ENCODE results near the gene RALGAPA1. TPM values are rescaled to one million over a fixed set of nuclear protein-coding genes. Genes with fewer than 3 reads are reported as not detected.

RALGAPA1 gene
- total RNA-seq, 1 donor from 2014 or later = 83.5 TPM

DNA sequence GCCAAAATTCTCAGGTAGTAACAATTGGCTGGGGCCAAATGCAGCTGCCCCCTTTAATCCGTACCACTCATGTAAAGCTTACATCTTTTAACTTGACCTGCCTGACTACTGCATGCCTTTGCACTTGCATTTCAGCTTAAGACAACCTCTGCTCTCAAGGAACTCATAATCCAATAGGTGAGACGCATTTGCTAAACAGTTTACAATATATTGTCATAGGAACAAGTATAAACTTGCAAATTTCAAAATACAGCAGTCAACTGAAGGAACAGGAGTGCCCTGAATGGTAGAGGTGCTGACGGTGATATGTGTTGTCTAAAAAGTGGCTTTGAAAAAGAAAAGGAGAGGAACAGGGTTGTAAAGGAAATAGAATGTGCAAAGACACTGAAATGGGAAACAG lies 13.4 kb upstream of the RALGAPA1 start:
- Histone ChIP-seq H3K9me3 (ENCODE audit: control insufficient read depth in 3 of 3, low read length in 3 of 3) (no peaks in the 10 kb centered on the region), H3K36me3 (ENCODE audit: control insufficient read depth in 3 of 3, insufficient read depth in 3 of 3, low read length in 3 of 3) (no peaks in the 10 kb centered on the region), H3K4me3 (ENCODE audit: low read length in 3 of 3) (no peak overlapping the region), H3K4me1 (ENCODE audit: control insufficient read depth in 3 of 3, insufficient read depth in 3 of 3, low read length in 3 of 3) (peaks cover 0 to 5% (median 2%) of the 10 kb centered on the region in 3 donors), H3K27me3 (ENCODE audit: control insufficient read depth in 3 of 3, insufficient read depth in 3 of 3, low read length in 3 of 3) (no peaks in the 10 kb centered on the region), H3K9ac (ENCODE audit: low read depth in 1 of 3, low read length in 3 of 3) (no peak overlapping the region), H3K27ac (ENCODE audit: low read depth, low read length) (no peak overlapping the region)

DNA sequence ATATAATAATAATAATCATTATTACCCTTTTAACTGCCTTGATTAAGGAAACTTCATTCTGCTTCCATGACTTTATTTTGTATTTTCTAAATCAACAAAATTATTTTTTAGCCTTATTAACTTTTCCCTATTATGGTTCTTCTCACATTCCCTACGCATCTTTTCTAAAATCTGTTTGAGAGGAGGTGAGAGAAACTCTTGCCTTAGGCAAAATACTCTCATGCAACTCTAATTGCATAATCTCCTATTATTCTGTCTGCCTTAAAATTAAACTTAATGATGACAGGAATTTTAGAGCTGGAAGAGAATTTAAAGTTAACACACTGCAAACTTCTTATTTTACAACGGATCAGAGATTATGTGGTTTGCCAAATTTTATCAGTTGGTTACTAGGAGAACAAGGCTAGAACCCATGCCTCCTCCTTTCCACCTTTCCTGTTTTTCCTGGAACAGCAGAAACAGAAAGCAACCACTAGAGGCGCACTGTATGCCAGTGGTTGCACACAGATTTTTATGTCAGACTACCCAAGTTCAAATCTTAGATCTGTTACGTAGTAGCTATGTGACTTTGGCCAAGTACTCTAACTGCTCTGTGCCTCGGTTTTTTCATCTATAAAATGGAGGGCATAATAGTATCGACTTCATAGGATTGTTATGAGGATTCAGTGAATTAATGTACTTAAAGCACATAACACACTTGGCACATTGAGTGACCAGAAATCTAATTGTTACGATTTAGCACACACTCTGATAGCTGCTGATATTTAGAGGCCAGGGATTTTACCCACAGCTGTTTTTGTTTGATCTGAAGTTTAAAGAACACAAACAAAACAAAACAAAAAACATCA lies 12.7 kb upstream of the RALGAPA1 start:
- H3K27me3 ChIP-seq (ENCODE audit: control insufficient read depth in 3 of 3, insufficient read depth in 3 of 3, low read length in 3 of 3) = no peaks in the 10 kb centered on the region
- H3K4me1 ChIP-seq (ENCODE audit: control insufficient read depth in 3 of 3, insufficient read depth in 3 of 3, low read length in 3 of 3) = no peaks in the 10 kb centered on the region
- no peak overlapping the region for H3K27ac ChIP-seq (ENCODE audit: low read depth, low read length)
- H3K9ac ChIP-seq (ENCODE audit: low read depth in 1 of 3, low read length in 3 of 3) = no peak overlapping the region
- H3K4me3 ChIP-seq (ENCODE audit: low read length in 3 of 3) = no peak overlapping the region
- no peaks in the 10 kb centered on the region for H3K9me3 ChIP-seq (ENCODE audit: control insufficient read depth in 3 of 3, low read length in 3 of 3)
- no peaks in the 10 kb centered on the region for H3K36me3 ChIP-seq (ENCODE audit: control insufficient read depth in 3 of 3, insufficient read depth in 3 of 3, low read length in 3 of 3)

DNA sequence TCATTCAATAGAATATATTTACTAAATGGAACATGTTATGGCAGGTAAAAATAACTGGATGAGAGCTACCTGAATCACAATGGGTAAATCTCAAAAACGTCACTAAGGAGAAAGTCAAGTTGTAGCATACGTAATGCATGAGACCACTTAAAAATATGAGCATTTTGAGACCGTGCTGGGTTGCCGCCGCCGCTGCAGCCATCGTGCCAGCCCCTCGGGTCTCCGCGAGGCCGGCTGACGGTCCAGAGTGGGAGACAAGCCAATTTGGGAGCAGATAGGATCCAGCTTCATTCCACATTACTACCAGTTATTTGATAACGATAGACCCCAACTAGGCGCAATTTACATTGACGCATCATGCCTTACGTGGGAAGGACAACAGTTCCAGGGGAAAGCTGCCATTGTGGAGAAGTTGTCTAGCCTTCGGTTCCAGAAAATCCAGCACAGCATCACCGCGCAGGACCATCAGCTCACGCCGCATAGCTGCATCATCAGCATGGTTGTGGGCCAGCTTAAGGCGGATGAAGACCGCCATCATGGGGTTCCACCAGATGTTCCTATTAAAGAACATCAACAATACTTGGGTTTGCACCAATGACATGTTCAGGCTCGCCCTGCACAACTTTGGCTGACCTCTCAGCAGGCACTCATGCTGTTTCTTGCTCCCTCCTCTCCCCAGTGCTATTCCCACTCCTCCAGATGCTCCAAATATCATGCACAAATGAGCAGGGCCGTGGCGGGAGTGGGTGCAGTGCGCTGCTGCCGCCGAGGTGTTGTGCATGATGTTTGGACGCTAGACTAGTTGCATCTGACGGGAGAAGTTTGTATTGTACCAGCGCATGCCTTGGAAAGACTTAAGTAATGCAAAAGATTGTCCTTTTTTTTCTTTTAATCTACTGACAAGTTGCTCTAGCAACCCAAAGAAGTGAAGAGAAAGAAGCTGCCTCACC lies 10.8 kb upstream of the RALGAPA1 start:
- Histone ChIP-seq H3K27ac (ENCODE audit: low read depth, low read length) (no peak overlapping the region), H3K4me1 (ENCODE audit: control insufficient read depth in 3 of 3, insufficient read depth in 3 of 3, low read length in 3 of 3) (no peaks in the 10 kb centered on the region), H3K4me3 (ENCODE audit: low read length in 3 of 3) (no peak overlapping the region), H3K9ac (ENCODE audit: low read depth in 1 of 3, low read length in 3 of 3) (no peak overlapping the region), H3K27me3 (ENCODE audit: control insufficient read depth in 3 of 3, insufficient read depth in 3 of 3, low read length in 3 of 3) (no peaks in the 10 kb centered on the region), H3K36me3 (ENCODE audit: control insufficient read depth in 3 of 3, insufficient read depth in 3 of 3, low read length in 3 of 3) (no peaks in the 10 kb centered on the region), H3K9me3 (ENCODE audit: control insufficient read depth in 3 of 3, low read length in 3 of 3) (no peaks in the 10 kb centered on the region)

DNA sequence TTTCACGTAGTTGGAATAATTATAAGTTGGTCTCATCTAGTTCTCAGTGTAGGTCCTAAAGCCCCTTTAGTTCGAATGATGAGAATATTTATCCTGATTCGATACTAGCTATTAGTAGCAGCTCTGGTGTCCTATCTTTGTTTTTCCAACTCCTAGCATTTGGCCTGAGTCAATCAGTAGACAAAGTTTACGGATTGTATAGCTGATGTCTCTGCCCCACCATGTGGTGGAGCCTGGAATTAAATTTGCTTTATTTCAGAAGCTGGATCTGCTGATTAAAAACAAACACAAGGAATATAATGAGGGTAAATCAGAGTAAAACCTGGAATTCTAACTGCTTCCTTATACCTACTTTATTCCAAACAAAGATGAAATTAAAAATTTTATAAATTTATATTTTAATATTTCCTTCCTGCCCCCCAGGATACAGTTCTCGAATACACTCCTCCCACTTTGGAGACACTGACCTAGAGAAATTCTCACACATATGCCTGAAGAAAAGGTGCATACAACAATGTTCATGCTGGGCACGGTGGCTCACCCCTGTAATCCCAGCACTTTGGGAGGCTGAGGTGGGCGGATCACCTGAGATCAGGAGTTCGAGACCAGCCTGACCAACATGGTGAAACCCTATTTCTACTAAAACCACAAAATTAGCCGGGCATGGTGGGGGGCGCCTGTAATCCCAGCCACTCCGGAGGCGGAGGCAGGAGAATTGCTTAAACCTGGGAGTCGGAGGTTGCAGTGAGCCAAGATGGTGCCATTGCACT lies 9.4 kb upstream of the RALGAPA1 start:
- H3K9me3 ChIP-seq (ENCODE audit: control insufficient read depth in 3 of 3, low read length in 3 of 3) = no peaks in the 10 kb centered on the region
- H3K27ac ChIP-seq (ENCODE audit: low read depth, low read length) = no peak overlapping the region
- no peaks in the 10 kb centered on the region for H3K27me3 ChIP-seq (ENCODE audit: control insufficient read depth in 3 of 3, insufficient read depth in 3 of 3, low read length in 3 of 3)
- no peaks in the 10 kb centered on the region for H3K36me3 ChIP-seq (ENCODE audit: control insufficient read depth in 3 of 3, insufficient read depth in 3 of 3, low read length in 3 of 3)
- no peaks in the 10 kb centered on the region for H3K4me1 ChIP-seq (ENCODE audit: control insufficient read depth in 3 of 3, insufficient read depth in 3 of 3, low read length in 3 of 3)
- H3K4me3 ChIP-seq (ENCODE audit: low read length in 3 of 3) = no peak overlapping the region
- no peak overlapping the region for H3K9ac ChIP-seq (ENCODE audit: low read depth in 1 of 3, low read length in 3 of 3)

DNA sequence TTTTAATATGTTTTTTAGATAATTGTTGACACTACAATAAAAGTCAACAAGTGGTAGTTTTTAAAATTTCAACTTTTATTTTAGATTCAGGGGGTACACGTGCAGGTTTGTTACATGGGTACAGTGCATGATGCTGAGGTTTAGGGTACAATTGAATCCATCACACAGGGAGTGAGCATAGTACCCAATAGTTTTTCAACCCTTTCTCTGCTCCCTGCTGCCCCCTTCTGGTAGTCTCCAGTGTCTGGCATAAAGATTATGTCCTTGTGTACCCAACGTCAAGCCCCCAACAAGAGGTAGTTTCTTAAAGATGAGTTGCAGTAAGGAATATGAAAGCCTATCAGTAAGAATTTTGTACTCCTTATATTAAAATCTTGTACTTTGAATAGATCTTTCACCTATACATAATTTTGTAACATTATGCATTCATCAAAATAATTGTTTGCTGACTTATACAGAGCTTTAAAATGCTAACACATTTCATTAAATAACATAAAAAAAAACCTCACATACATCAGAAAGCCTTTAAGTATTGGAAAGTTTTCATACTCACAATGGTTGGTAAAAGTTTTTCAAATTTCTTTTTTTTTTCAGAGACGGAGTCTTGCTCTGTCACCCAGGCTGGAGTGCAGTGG lies 5.4 kb upstream of the RALGAPA1 start:
- H3K4me1 ChIP-seq (ENCODE audit: control insufficient read depth in 3 of 3, insufficient read depth in 3 of 3, low read length in 3 of 3) = no peaks in the 10 kb centered on the region

DNA sequence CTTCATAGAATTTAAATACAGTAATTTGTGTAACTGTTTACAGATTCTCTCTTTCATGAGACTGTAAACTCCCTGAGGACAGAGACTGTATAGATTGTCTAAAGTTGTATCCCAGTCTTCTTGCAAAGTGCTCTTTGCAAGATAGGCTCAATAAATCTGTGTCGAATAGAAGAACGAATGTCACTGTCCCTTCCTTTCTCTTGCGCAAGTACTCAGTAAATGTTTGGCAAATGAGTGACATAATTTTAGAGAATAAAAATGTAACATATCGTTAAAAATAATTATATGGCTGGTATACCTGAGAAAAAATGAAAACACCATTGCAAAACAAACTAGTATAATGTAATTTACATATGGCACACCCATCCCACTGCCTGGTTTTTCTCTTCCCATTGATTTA lies 1.9 kb upstream of the RALGAPA1 start:
- Histone ChIP-seq H3K9ac (ENCODE audit: low read depth in 1 of 3, low read length in 3 of 3) (no peak overlapping the region), H3K27me3 (ENCODE audit: control insufficient read depth in 3 of 3, insufficient read depth in 3 of 3, low read length in 3 of 3) (no peaks in the 10 kb centered on the region), H3K4me1 (ENCODE audit: control insufficient read depth in 3 of 3, insufficient read depth in 3 of 3, low read length in 3 of 3) (peaks cover 0 to 11% (median 3%) of the 10 kb centered on the region in 3 donors), H3K27ac (ENCODE audit: low read depth, low read length) (no peak overlapping the region), H3K4me3 (ENCODE audit: low read length in 3 of 3) (no peak overlapping the region), H3K36me3 (ENCODE audit: control insufficient read depth in 3 of 3, insufficient read depth in 3 of 3, low read length in 3 of 3) (no peaks in the 10 kb centered on the region), H3K9me3 (ENCODE audit: control insufficient read depth in 3 of 3, low read length in 3 of 3) (no peaks in the 10 kb centered on the region)

More for the DNA sequence above, 5.4 kb upstream of the RALGAPA1 start:
- H3K4me3 ChIP-seq (ENCODE audit: low read length in 3 of 3) = no peak overlapping the region
- H3K9ac ChIP-seq (ENCODE audit: low read depth in 1 of 3, low read length in 3 of 3) = no peak overlapping the region
- no peaks in the 10 kb centered on the region for H3K27me3 ChIP-seq (ENCODE audit: control insufficient read depth in 3 of 3, insufficient read depth in 3 of 3, low read length in 3 of 3)
- H3K9me3 ChIP-seq (ENCODE audit: control insufficient read depth in 3 of 3, low read length in 3 of 3) = no peaks in the 10 kb centered on the region
- H3K27ac ChIP-seq (ENCODE audit: low read depth, low read length) = no peak overlapping the region
- H3K36me3 ChIP-seq (ENCODE audit: control insufficient read depth in 3 of 3, insufficient read depth in 3 of 3, low read length in 3 of 3) = no peaks in the 10 kb centered on the region

DNA sequence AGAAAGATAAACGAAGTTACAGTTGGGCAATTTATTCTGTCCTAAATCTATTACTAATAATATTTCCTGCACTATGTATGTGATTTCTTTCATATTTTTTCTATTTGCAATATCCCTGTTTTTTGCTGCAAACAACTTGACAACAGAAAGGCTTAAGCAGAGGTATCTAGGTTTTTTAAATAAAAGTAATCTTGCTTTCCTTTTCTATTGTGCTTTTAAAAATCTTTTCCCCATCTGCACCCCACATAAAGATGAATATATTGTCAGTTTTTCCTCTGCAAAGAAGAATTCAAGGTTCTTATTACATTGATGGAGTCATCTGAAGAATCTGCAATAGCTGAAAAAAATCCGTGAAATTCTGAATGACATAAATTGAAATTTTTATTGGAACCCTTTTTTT lies 502 bp upstream of the RALGAPA1 start:
- H3K9me3 ChIP-seq (ENCODE audit: control insufficient read depth in 3 of 3, low read length in 3 of 3) = no peaks in the 10 kb centered on the region
- H3K9ac ChIP-seq (ENCODE audit: low read depth in 1 of 3, low read length in 3 of 3) = peak overlapping the region in 2 of 3 donors; percentile 11 to 86
- H3K27me3 ChIP-seq (ENCODE audit: control insufficient read depth in 3 of 3, insufficient read depth in 3 of 3, low read length in 3 of 3) = no peaks in the 10 kb centered on the region
- H3K36me3 ChIP-seq (ENCODE audit: control insufficient read depth in 3 of 3, insufficient read depth in 3 of 3, low read length in 3 of 3) = no peaks in the 10 kb centered on the region
- H3K4me1 ChIP-seq (ENCODE audit: control insufficient read depth in 3 of 3, insufficient read depth in 3 of 3, low read length in 3 of 3) = peaks cover 0 to 11% (median 3%) of the 10 kb centered on the region in 3 donors
- H3K4me3 ChIP-seq (ENCODE audit: low read length in 3 of 3) = peak overlapping the region; percentile 67 to 85 (median 84)
- peak overlapping the region; percentile 85 for H3K27ac ChIP-seq (ENCODE audit: low read depth, low read length)

DNA sequence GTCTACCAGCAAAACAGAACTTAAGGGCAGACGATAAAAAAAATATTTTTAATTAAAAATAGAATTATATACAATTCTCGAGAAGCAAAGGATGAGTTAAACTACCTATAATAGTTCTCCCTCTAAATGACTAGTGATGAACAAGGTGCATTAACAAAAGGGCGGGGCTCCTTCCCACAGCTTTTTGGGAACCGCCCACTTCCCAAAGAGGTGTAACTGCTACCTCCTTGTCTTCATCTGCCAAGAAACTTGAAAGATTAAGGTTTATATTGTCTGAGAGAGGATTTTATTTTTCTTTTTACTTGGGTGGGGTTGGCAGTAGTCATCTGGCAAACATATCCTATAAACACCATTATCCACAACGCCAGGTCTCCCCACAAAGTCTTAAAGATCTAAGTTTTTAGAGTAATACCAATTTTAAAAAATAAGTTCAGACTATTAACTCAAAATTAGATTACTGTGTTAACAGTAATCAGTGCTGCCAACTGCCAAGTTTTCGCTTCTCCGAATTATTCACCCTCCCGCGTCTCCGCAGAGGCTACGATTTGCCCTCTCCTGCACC lies 938 bp downstream of the RALGAPA1 start:
- H3K4me3 ChIP-seq (ENCODE audit: low read length in 3 of 3) = peak overlapping the region; percentile 84 to 86 (median 85)
- peak overlapping the region; percentile 85 for H3K27ac ChIP-seq (ENCODE audit: low read depth, low read length)
- H3K36me3 ChIP-seq (ENCODE audit: control insufficient read depth in 3 of 3, insufficient read depth in 3 of 3, low read length in 3 of 3) = no peaks in the 10 kb centered on the region
- no peaks in the 10 kb centered on the region for H3K27me3 ChIP-seq (ENCODE audit: control insufficient read depth in 3 of 3, insufficient read depth in 3 of 3, low read length in 3 of 3)
- H3K9me3 ChIP-seq (ENCODE audit: control insufficient read depth in 3 of 3, low read length in 3 of 3) = no peaks in the 10 kb centered on the region
- H3K4me1 ChIP-seq (ENCODE audit: control insufficient read depth in 3 of 3, insufficient read depth in 3 of 3, low read length in 3 of 3) = peaks cover 0 to 11% (median 3%) of the 10 kb centered on the region in 3 donors
- peak overlapping the region; percentile 86 to 88 (median 87) for H3K9ac ChIP-seq (ENCODE audit: low read depth in 1 of 3, low read length in 3 of 3)

Data from skeletal muscle tissue (tissue), 4 donors.